Lung (tissue), 12 donors: Measurements from ENCODE around the gene HCN2. TPM values are rescaled to one million over a fixed set of nuclear protein-coding genes. Genes with fewer than 3 reads are reported as not detected.

ENCODE experiments used
- ATAC-seq: fragments of 200-7000 bp; cut with Tn5 transposase; one replicate; pipeline ENCODE4 v1.9.1; 2020; ENCODE audit warnings: moderate number of reproducible peaks; ENCODE audit not compliant: insufficient read depth, low FRiP score
- DNase-seq, 3 donors: peaks; one replicate each; pipeline ENCODE4 v3.0.0-alpha.2; 2013 to 2017
- H3K27ac ChIP-seq, 2 donors: one replicate each; pipeline ENCODE4 v1.5.1; 2013; ENCODE audit warnings: mild to moderate bottlenecking in 2 of 2, moderate library complexity in 2 of 2, control low read depth in 1 of 2, inconsistent platforms in 1 of 2, low read depth in 1 of 2, low read length in 1 of 2
- H3K27me3 ChIP-seq, 3 donors: one replicate each; pipeline ENCODE4 v1.5.1; 2013; ENCODE audit warnings: low read length in 2 of 3; ENCODE audit not compliant: control insufficient read depth in 3 of 3, insufficient read depth in 3 of 3
- H3K36me3 ChIP-seq, 4 donors: one replicate each; pipeline ENCODE4 v1.5.1; 2013; ENCODE audit warnings: low read length in 4 of 4, mild to moderate bottlenecking in 1 of 4, moderate library complexity in 1 of 4; ENCODE audit not compliant: control insufficient read depth in 4 of 4, insufficient read depth in 4 of 4
- H3K4me1 ChIP-seq, 5 donors: one replicate each; pipeline ENCODE4 v1.5.1; 2013; ENCODE audit warnings: low read length in 5 of 5, mild to moderate bottlenecking in 2 of 5, moderate library complexity in 1 of 5; ENCODE audit not compliant: control insufficient read depth in 5 of 5, insufficient read depth in 5 of 5
- H3K4me3 ChIP-seq: one replicate; pipeline ENCODE4 v1.5.1; 2013; ENCODE audit warnings: mild to moderate bottlenecking, control low read depth, moderate library complexity
- H3K9ac ChIP-seq, 2 donors: one replicate each; pipeline ENCODE4 v1.5.1; 2013; ENCODE audit warnings: low read length in 2 of 2, control low read depth in 1 of 2; ENCODE audit not compliant: insufficient read depth in 1 of 2
- H3K9me3 ChIP-seq, 4 donors: one replicate each; pipeline ENCODE4 v1.5.1; 2013; ENCODE audit warnings: low read length in 3 of 4, mild to moderate bottlenecking in 1 of 4, moderate library complexity in 1 of 4; ENCODE audit not compliant: control insufficient read depth in 4 of 4, insufficient read depth in 3 of 4
- WGBS, 2 donors: extraction: QIAGEN DNeasy Blood & Tissue Kit; methylation state at CpG; one replicate each; pipeline ENCODE4 v1.1.7; 2013; 5-methylcytosine and 5-hydroxymethylcytosine counted together
- polyA plus RNA-seq, 2 donors: library from polyadenylated mRNA; stranded (reverse); fragments of 200-250 nt; gene quantifications; one replicate each; pipeline ENCODE4 v1.2.1, GENCODE V29; 2013
- total RNA-seq, 2 donors: library from RNA; depleted of rRNA in 1 of 2; stranded (reverse); fragments of >200 nt in 1 of 2; gene quantifications; one replicate each; pipeline ENCODE4 v1.2.1, GENCODE V29; 2014 to 2021
- TF ChIP-seq, protein P1 (sequence below): IDR thresholded peaks from 2 replicates; pipeline ENCODE4 v1.5.1; 2012; ENCODE audit warnings: mild to moderate bottlenecking; ENCODE audit errors: control extremely low read depth, extremely low read depth
- donor health status: control.
- donor health status: control.
- donor health status: Bipolar disorder and iron deficiency.
- donor health status: healthy.
- donor health status: DM: yes; HTN: yes; CAD: no.

The HCN2 gene
- total and polyA plus RNA-seq, 4 donors, result 0.04 to 0.37 (median 0.16) TPM

DNA sequence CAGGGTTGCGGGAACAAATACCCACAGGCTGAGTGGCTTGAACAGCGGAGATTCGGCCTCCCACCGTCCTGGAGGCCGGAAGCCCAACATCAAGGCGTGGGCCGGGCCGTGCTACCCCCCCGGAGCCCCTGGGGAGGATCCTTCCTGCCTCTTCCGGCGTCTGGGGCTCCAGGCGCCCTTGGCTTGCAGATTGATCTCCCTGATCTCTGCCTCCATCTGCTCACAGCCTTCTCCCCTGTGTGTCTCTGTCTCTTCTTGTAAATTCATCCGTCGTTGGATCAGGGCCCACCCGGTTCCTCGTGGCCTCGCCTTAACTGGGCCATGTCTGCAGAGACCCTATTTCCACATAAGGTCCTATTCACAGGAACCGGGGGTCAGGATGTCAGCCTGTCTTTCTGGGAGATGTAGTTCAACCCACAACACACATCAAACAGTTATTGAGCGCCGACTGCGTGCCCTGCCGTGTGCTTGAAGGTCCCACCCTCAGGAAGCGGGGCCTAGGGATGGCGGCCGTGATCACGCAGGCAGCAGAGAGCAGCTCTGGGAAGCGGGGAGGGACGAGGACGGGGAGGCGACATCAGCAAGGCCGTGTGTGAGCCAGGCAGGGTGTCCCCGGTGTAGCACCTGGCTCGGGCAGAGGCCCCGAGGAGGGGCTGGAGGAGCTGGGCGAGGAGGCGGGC lies 21.3 kb downstream of the HCN2 start:
- 25 to 31% methylated on average over 36 of the region's 36 CpGs for WGBS, 2 donors
- Histone ChIP-seq H3K4me3 (no peak overlapping the region), H3K9me3 (peaks cover 0 to 2% (median 0%) of the 10 kb centered on the region in 4 donors), H3K9ac (no peak overlapping the region), H3K27me3 (peaks cover 0 to 7% (median 3%) of the 10 kb centered on the region in 3 donors), H3K27ac (peak overlapping the region in 1 of 2 donors; percentile 35), H3K36me3 (no peaks in the 10 kb centered on the region), H3K4me1 (peaks cover 0 to 21% (median 3%) of the 10 kb centered on the region in 5 donors)
- peak; percentile 23 for ATAC-seq
- peak in 2 of 3 donors; percentile 76 to 86 for DNase-seq
- TF ChIP-seq, protein P1, sequence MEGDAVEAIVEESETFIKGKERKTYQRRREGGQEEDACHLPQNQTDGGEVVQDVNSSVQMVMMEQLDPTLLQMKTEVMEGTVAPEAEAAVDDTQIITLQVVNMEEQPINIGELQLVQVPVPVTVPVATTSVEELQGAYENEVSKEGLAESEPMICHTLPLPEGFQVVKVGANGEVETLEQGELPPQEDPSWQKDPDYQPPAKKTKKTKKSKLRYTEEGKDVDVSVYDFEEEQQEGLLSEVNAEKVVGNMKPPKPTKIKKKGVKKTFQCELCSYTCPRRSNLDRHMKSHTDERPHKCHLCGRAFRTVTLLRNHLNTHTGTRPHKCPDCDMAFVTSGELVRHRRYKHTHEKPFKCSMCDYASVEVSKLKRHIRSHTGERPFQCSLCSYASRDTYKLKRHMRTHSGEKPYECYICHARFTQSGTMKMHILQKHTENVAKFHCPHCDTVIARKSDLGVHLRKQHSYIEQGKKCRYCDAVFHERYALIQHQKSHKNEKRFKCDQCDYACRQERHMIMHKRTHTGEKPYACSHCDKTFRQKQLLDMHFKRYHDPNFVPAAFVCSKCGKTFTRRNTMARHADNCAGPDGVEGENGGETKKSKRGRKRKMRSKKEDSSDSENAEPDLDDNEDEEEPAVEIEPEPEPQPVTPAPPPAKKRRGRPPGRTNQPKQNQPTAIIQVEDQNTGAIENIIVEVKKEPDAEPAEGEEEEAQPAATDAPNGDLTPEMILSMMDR, result no peak

DNA sequence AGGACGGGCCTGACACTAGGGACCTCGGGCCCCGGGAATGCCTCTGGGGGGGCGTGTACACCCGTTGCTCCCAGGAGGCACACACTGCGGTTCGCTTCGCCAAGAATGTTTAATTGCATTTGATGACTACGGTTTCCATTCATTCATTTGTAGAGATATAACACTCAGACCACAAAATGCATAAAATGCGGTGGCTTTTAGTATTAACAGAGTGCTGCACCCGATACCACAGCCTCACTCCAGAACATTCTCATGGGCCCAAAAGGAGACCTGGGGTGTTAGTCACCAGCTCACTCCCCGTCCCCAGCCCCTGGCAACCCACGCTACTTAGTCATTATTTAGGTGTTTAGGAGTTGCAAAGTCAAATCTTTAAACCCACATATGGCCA lies 21.8 kb downstream of the HCN2 start:
- H3K27me3 ChIP-seq, result peaks cover 0 to 7% (median 3%) of the 10 kb centered on the region in 3 donors
- H3K36me3 ChIP-seq, result no peaks in the 10 kb centered on the region
- peaks cover 0 to 2% (median 0%) of the 10 kb centered on the region in 4 donors for H3K9me3 ChIP-seq
- peaks cover 0 to 24% (median 3%) of the 10 kb centered on the region in 5 donors for H3K4me1 ChIP-seq
- H3K4me3 ChIP-seq, result no peak overlapping the region
- peak overlapping the region in 1 of 2 donors; percentile 35 for H3K27ac ChIP-seq
- ATAC-seq (no peak), DNase-seq (no peak)
- WGBS, 2 donors, result 50 to 68% methylated on average over 13 of the region's 13 CpGs
- no peak overlapping the region for H3K9ac ChIP-seq
- TF ChIP-seq, protein P1, result no peak

DNA sequence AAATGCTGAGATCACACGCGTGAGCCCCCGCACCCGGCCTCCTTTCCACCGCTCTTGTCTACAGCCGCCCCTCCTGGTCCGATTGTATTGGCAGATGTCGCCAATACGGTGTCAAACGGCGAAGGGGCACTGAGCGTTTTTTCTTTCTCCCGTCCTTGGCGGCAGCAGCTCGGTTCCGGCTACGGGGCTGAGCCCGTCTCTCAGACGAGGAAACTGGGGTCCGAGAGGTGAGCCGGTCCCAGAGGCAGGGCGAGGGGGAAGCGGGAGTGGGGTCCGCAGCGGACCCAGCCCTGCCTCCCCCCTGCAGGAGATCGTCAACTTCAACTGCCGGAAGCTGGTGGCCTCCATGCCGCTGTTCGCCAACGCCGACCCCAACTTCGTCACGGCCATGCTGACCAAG lies 23.3 kb downstream of the HCN2 start:
- no peak overlapping the region for H3K4me3 ChIP-seq
- peaks cover 0 to 9% (median 2%) of the 10 kb centered on the region in 4 donors for H3K36me3 ChIP-seq
- 77 to 86% methylated on average over 33 of the region's 33 CpGs for WGBS, 2 donors
- peaks cover 0 to 4% (median 0%) of the 10 kb centered on the region in 4 donors for H3K9me3 ChIP-seq
- ATAC-seq, result no peak
- no peak overlapping the region for H3K9ac ChIP-seq
- TF ChIP-seq, protein P1, result no peak
- H3K27me3 ChIP-seq, result peaks cover 0 to 7% (median 3%) of the 10 kb centered on the region in 3 donors
- H3K27ac ChIP-seq, result no peak overlapping the region
- DNase-seq, result no peak
- peaks cover 0 to 20% (median 3%) of the 10 kb centered on the region in 5 donors for H3K4me1 ChIP-seq
